GM18508 (cell line): ENCODE data around the gene PRKACA.

Experiments used
- ATAC-seq: cut with Tn5 transposase; IDR thresholded peaks from one replicate; pipeline ENCODE4 v1.9.1; 2021; ENCODE audit warnings: moderate number of reproducible peaks; ENCODE audit not compliant: insufficient read depth, unreplicated experiment

The PRKACA gene

DNA sequence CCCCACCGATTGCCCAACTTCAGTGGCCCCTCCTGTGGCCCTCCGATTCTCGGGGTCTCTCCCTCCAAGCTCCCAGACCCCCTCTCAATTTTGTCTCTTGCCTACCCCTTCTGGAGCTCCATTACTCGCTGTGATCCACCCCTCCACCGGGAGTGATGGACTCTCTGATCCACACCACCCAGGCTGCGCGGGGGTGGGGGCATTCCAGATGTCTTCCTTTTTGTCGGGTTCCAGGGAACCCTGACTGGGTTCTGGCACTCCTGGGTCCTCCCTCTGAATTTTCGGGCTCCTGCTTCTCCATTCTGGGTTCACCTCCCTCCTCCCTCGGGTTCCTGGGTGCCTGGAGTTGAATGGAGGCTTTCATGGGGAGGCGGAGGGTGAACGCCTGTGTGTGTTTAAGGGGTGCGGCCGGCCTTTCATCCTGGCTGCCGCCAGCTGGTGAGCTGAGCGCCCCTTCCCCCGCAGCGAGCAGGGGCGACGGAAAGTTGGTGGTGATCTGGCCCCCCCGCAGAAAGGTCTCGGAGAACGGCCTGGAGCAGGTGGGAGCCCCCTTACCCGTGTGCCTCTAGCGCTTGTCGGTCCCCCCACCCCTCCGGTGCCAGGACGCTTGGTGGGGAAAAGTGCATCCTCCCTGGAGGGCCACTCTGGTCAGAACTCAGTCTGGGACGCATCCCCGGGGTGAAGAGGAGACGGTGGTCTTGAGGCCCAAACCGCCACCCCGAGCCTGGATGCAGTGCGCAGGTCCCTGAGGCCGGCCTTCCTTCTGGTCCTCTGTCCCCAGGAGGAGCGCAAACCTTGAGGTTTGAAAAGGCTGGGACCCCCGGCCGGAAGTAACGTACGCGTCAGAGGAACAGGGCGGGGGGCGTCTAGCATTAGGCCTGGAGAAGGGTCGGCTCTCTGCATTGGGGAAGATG lies 43.4 kb downstream of the PRKACA start:
- no peak for ATAC-seq

GRCh38 chr19:14073261-14073924 lies 44.2 kb downstream of the PRKACA start:
- no peak for ATAC-seq

GRCh38 chr19:14072535-14073260 lies 44.9 kb downstream of the PRKACA start, which contains the start of gene MISP3:
Gene MISP3, plus strand, starts transcription at chr19:14072786. Its CDS starts 524 bp downstream, at chr19:14073310.
- no peak for ATAC-seq

DNA sequence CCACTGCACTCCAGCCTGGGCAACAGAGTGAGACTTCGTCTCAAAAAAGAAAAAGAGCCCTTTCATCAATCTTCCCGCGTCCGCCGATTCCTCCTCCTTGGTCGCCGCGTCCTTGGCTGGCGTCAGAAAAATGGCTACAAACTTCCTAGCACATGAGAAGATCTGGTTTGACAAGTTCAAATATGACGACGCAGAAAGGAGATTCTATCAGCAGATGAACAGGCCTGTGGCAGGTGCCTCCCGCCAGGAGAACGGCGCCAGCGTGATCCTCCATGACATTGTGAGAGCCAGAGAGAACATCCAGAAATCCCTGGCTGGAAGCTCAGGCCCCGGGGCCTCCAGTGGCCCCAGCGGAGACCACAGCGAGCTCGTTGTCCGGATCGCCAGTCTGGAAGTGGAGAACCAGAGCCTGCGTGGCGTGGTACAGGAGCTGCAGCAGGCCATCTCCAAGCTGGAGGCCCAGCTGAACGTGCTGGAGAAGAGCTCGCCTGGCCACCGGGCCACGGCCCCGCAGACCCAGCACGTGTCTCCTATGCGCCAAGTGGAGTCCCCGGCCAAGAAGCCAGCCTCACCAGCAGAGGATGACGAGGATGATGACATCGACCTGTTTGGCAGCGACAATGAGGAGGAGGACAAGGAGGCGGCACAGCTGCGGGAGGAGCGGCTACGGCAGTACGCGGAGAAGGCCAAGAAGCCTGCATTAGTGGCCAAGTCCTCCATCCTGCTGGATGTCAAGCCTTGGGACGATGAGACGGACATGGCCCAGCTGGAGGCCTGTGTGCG lies 47.1 kb downstream of the PRKACA start:
- ATAC-seq, result no peak

- ATAC-seq, result no peak
Measured at GRCh38 chr19:14066134-14066533, 51.4 kb downstream of the PRKACA start.

DNA sequence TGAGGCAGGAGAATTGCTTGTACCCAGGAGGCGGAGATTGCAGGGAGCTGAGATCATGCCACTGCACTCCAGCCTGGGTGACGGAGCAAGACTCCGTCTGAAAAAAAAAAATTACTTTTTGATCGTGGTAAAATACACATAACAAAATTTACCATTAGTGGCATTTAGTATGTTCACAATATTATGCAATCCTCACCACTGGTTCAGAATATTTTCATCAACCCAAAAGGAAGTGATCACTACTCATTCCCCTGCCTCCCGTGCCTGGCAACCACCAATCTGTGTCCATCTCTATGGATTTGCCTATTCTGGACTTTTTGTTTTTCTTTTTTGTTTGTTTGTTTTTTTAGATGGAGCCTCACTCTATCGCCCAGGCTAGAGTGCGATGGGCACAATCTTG lies 54.5 kb downstream of the PRKACA start:
- no peak for ATAC-seq

GRCh38 chr19:14062558-14062855 lies 55.1 kb downstream of the PRKACA start:
- ATAC-seq, result no peak

- no peak for ATAC-seq
Measured at GRCh38 chr19:14061751-14062557, 55.6 kb downstream of the PRKACA start, which contains the start of gene PALM3. Gene PALM3, minus strand, starts transcription at chr19:14062076. Its CDS starts 96 bp downstream, at chr19:14061980.

DNA sequence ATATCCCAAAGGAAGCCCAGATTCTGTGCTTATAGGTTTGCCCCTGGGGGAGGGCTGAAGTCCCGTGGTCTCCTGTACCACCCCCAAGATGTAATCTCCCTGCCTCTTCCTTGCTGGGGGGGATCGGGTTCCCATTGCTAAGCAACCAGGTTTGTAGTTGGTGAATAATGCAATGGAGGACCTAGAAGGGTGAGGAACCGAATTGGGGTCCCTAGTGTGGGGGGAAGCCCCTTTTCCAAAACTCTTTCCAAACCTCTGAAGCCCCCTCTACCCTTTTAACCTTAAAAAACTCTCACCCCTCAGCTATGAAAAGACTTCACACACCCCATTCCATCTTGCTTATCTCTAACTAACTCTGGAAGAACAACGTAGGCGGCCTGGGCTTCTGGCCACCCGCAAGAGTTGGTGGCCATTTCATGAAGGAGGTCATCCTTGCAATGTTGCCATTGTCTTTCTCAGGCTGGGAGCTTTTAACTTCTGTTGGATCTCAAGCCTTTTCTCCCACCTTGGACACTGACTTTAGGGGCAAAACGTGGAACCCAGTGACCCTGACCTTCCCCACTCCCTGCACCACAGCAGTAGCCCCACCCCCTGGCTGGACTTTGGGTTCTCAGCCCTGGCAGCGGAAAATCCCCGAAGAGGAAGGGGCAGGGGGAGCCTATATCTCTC lies 56.3 kb downstream of the PRKACA start:
- no peak for ATAC-seq

DNA sequence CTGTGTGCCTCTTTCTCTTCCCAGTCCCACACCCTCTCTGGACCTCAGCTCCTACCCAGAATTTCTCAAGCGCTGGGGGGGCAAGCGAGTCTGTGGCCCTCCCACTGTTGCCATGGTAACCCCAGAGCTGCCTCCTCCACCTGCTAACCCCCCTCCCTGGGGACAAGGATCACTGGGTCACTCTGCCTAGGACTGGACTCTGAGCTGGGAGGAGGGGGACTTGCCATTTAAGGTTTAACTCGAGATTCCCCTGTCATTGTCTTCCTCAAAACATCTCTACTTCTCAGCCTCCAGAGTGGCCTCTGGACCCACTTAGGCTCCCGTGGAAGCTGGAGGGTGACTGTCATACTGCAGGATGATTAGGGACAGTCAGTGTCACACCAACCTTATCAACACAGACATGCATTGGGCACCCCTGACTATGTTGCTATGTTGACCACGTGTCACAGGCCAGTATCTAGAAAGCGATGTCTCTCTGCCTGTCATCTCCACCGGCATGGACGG lies 57.9 kb downstream of the PRKACA start:
- no peak for ATAC-seq

- ATAC-seq, result no peak
Measured at GRCh38 chr19:14059093-14059480, 58.5 kb downstream of the PRKACA start.

DNA sequence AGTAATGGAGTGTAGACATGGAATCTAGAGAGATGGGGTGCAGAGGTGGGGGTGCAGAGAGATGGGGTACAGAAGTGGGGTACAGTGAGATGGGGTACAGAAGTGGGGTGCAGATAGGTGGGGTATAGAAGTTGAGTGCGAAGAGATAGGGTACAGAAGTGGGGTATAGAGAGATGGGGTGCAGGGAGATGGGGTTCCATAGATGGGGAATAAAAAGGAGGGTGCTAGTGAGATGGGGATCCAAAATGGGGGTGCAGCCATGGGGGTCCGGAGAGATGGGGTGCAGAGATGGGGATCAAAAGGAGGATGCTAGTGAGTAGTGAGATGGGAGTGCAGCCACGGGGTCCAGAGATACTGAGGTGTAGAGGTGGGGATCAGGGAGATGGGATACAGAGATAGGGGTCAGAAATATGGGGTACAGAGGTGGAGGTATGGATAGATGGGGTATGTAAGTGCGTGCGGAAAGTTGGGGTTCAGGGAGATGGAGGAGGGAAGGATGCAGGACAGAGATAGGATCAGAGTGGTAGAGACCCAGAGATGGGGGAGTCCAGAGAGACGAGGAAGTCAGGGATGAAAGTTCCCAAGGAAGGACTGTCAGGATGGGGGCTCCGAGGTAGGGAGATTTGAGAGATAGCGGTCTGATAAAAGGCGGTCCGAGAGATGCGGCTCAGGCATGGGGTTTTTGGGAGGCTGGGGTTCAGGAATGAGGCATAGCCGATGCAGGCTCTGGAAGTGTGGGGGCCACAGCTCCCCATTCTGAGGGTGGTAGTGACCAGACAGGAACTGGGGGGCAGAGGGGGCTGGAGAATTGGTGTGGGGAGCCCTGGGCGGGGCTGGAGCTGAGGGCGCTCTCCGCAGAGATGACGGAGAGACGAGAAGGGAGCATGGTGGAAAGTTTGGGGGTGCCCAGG lies 59.1 kb downstream of the PRKACA start:
- no peak for ATAC-seq

- ATAC-seq, result no peak
Measured at GRCh38 chr19:14056741-14057356, 60.7 kb downstream of the PRKACA start.

- no peak for ATAC-seq
Measured at GRCh38 chr19:14056069-14056666, 61.4 kb downstream of the PRKACA start.

DNA sequence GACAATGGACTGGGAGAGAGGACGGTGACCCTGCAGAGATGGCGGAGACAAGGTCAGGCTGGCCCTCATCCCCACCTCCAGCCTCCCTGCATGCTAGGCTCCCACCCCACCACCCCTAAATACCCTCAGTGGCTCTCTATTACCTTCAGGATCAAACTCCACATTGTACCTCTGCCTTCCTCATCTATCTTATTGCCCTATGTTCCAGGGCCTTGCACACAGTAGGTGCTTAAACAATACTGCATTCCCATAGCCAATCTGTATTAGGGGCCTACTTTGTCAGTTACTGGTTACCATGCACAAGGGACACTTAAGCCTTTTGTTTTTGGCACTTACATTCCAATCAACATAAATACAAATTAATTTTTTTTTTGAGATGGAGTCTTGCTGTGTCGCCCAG lies 62.2 kb downstream of the PRKACA start:
- no peak for ATAC-seq

GRCh38 chr19:14054721-14055120 lies 62.8 kb downstream of the PRKACA start:
- no peak for ATAC-seq

DNA sequence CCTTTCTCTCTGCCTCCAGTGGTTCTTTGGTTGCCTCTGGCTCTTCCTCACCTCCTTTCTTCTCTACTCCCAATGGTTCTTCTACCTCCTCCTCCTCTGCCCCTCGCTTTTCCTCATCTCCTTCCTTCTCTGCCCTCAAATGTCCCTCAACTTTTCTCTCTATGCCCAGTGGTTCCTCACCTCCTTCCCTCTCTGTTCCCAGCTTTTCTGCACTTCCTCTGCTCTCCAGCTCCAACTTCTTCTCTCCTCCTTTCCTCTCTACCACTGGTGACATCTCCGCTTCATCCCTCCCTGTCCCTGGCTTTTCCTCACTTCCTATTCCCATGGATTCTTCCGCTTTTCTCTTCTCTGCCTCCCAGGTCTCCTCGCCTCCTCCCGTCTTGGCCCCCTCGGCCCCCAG lies 63.5 kb downstream of the PRKACA start:
- ATAC-seq, result no peak
